ENCODE data around the gene AKAP12.

DNA sequence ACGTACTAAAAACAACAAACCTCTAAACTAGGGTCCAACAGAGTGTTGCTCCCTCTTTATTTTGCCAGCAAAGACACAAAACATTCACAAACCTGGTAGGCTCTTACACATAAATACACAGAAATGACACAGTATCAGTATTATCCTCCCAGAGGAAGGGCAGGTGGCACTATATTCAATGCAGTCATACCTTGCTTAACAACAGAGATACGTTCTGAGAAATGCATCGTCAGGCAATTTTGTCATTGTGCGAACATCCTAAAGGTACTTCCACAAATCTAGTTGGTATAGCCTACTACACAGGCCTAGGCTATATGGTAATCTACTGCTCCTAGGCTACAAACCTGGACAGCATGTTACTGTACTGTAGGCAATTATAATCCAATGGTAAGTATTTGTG, 142.0 kb downstream of the AKAP12 start:
- TF ChIP-seq ELF4 (IDR thresholded peaks at IDR 0.05) (no peak), FOXM1 (IDR thresholded peaks at IDR 0.05; ENCODE audit: borderline replicate concordance) (no peak), FOXA1 (IDR thresholded peaks at IDR 0.05) (no peak), L3MBTL2 (conservative IDR thresholded peaks at IDR 0.05) (no peak), BHLHE40 (IDR thresholded peaks at IDR 0.05; ENCODE audit: borderline replicate concordance) (no peak), ARNT (IDR thresholded peaks at IDR 0.05) (no peak), NFRKB (IDR thresholded peaks at IDR 0.05) (no peak), HDGF (IDR thresholded peaks at IDR 0.05; ENCODE audit: borderline replicate concordance) (no peak)
- TF ChIP-seq, protein P1, sequence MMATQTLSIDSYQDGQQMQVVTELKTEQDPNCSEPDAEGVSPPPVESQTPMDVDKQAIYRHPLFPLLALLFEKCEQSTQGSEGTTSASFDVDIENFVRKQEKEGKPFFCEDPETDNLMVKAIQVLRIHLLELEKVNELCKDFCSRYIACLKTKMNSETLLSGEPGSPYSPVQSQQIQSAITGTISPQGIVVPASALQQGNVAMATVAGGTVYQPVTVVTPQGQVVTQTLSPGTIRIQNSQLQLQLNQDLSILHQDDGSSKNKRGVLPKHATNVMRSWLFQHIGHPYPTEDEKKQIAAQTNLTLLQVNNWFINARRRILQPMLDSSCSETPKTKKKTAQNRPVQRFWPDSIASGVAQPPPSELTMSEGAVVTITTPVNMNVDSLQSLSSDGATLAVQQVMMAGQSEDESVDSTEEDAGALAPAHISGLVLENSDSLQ (IDR thresholded peaks at IDR 0.05), result no peak

Data from HEK293T (cell line).